GM23338 (cell line): ENCODE measurements around the gene IGF1R.

ENCODE experiments used
- CTCF ChIP-seq, 2 experiments: fragments of 200-600 bp in 1 of 2; sonication (generic) in 1 of 2; conservative IDR thresholded peaks; 2 replicates each; pipeline versions ENCODE4 v1.5.1 to v1.6.1; 2016 to 2017; ENCODE audit warnings: antibody characterized with exemption in 2 of 2, low read depth in 2 of 2, mild to moderate bottlenecking in 2 of 2, moderate library complexity in 1 of 2
- TF ChIP-seq, protein P1 (sequence below): IDR thresholded peaks from one replicate; pipeline ENCODE4 v1.6.1; 2018; ENCODE audit warnings: antibody characterized with exemption; ENCODE audit not compliant: unreplicated experiment

DNA sequence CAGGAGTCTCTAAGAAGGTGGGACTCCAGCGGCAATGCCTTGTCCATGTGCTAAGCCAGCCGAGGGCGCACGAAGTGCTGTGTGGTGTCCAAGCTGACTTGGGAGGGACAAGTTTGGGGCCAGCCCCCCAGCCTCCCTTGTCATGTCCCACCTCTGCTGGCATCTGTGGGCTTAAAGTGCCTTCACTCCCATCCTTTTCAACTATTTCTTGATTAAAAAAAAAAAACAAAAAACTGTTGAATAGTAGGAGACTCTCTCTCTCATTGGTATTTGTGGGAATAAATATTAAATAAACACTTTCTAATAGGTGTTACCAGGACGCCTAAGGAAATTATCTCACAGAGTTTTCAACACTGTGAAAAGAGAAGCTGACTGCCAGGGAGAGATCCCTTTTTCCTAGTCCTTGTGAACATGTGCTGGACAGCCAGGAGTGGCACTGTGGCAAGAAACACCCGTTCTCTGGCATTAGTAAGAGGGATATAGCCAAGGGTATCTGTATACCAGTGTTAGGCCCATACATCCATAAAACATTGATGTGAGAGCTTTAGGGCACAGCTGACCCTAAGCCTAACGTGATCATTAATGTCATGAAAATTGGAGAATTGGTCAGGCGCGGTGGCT, 158.0 kb downstream of the IGF1R start:
- TF ChIP-seq CTCF (conservative IDR thresholded peaks at IDR 0.05; ENCODE audit: low read depth in 2 of 2) = no peak
- TF ChIP-seq, protein P1, sequence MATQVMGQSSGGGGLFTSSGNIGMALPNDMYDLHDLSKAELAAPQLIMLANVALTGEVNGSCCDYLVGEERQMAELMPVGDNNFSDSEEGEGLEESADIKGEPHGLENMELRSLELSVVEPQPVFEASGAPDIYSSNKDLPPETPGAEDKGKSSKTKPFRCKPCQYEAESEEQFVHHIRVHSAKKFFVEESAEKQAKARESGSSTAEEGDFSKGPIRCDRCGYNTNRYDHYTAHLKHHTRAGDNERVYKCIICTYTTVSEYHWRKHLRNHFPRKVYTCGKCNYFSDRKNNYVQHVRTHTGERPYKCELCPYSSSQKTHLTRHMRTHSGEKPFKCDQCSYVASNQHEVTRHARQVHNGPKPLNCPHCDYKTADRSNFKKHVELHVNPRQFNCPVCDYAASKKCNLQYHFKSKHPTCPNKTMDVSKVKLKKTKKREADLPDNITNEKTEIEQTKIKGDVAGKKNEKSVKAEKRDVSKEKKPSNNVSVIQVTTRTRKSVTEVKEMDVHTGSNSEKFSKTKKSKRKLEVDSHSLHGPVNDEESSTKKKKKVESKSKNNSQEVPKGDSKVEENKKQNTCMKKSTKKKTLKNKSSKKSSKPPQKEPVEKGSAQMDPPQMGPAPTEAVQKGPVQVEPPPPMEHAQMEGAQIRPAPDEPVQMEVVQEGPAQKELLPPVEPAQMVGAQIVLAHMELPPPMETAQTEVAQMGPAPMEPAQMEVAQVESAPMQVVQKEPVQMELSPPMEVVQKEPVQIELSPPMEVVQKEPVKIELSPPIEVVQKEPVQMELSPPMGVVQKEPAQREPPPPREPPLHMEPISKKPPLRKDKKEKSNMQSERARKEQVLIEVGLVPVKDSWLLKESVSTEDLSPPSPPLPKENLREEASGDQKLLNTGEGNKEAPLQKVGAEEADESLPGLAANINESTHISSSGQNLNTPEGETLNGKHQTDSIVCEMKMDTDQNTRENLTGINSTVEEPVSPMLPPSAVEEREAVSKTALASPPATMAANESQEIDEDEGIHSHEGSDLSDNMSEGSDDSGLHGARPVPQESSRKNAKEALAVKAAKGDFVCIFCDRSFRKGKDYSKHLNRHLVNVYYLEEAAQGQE = no peak
